Measurements from ENCODE around the gene XXYLT1. TPM values are rescaled to one million over a fixed set of nuclear protein-coding genes. Genes with fewer than 3 reads are reported as not detected.

Gene XXYLT1
- total and polyA plus RNA-seq, 2 of the 8 experiments (the other 6 are each of a cell fraction or from before 2014, with no cell fraction given) = 18.9 to 23.8 TPM

DNA sequence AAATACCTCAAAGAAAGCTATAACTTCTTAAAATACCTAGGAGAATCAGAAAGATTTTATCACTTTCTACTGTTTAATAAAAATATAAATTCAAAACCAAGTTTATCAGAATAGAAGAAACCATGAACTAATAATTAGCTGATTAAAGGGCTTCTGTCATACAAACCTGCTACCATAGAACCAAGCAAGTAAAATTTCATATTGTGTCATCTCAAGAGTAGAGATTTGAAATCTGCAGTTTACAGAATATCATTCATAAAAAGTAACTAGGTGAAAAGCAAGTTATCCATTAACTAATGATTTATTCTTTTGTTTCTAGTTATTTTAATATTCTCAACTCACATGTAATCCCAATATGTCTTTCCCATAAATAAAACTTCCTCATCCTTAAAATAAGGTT, 36.8 kb upstream of the XXYLT1 start (continued):
- TF ChIP-seq RAD21 (IDR thresholded peaks at IDR 0.05 in 1 of 2, conservative IDR thresholded peaks at IDR 0.05 in 1 of 2; ENCODE audit: low read depth in 2 of 2, low read length in 2 of 2) (no peak), BCL11A (IDR thresholded peaks at IDR 0.05; ENCODE audit: low read depth in 2 of 2, low read length in 2 of 2) (no peak)
